Measurements from ENCODE around the gene ID2.

DNA sequence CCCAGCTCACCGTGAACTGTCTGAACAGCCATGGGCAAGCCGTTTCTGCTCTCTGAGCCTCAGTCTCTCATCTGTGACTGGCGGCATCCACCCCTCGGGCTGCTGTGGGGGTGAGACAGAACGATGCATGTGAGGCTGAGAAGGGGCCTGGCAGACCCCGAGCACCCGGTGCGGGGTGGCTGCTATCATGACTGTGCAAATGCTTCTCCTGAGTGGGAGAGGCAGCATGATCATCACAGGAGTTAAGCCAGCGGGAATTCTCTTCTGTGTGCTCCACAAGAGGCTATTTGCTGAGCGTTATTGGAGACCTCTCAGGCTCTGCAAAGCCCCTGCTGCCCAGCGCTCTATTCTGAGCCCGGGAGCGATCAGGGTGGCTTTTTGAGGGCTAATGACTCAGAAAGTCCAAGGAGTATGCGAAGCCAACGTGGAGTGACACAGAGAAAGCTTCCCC lies 45.8 kb upstream of the ID2 start:
- TF ChIP-seq, protein P1, sequence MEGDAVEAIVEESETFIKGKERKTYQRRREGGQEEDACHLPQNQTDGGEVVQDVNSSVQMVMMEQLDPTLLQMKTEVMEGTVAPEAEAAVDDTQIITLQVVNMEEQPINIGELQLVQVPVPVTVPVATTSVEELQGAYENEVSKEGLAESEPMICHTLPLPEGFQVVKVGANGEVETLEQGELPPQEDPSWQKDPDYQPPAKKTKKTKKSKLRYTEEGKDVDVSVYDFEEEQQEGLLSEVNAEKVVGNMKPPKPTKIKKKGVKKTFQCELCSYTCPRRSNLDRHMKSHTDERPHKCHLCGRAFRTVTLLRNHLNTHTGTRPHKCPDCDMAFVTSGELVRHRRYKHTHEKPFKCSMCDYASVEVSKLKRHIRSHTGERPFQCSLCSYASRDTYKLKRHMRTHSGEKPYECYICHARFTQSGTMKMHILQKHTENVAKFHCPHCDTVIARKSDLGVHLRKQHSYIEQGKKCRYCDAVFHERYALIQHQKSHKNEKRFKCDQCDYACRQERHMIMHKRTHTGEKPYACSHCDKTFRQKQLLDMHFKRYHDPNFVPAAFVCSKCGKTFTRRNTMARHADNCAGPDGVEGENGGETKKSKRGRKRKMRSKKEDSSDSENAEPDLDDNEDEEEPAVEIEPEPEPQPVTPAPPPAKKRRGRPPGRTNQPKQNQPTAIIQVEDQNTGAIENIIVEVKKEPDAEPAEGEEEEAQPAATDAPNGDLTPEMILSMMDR (IDR thresholded peaks at IDR 0.05): no peak
- no peak for TF ChIP-seq POLR2AphosphoS5 (IDR thresholded peaks at IDR 0.05)
